Fibroblast of lung (primary cell): ENCODE data around the gene TMEM51. TPM values are rescaled to one million over a fixed set of nuclear protein-coding genes. Genes with fewer than 3 reads are reported as not detected.

Experiments used
- DNase-seq, 2 donors: peaks; one replicate each; pipeline versions ENCODE4 v3.0.0 to v3.0.0-alpha.2; 2010; ENCODE audit warnings: low read depth in 2 of 2
- H2AFZ ChIP-seq: 2 replicates; pipeline ENCODE4 v1.5.1; 2012; ENCODE audit warnings: low read length, control low read depth, inconsistent platforms
- H3K27ac ChIP-seq: 2 replicates; pipeline ENCODE4 v1.5.1; 2011; ENCODE audit warnings: low read length, control low read depth; ENCODE audit not compliant: insufficient read depth
- H3K27me3 ChIP-seq: 2 replicates; pipeline ENCODE4 v1.5.1; 2011; ENCODE audit warnings: mild to moderate bottlenecking, low read length; ENCODE audit not compliant: control insufficient read depth, insufficient read depth
- H3K36me3 ChIP-seq: 2 replicates; pipeline ENCODE4 v1.5.1; 2011; ENCODE audit warnings: low read length; ENCODE audit not compliant: control insufficient read depth, insufficient read depth
- H3K4me1 ChIP-seq: 2 replicates; pipeline ENCODE4 v1.5.1; 2011; ENCODE audit warnings: low read length; ENCODE audit not compliant: control insufficient read depth, insufficient read depth; ENCODE audit errors: extremely low read depth
- H3K4me2 ChIP-seq: 2 replicates; pipeline ENCODE4 v1.5.1; 2011; ENCODE audit warnings: low read length, control low read depth; ENCODE audit not compliant: insufficient read depth; ENCODE audit errors: extremely low read depth
- H3K4me3 ChIP-seq, 4 experiments: fragments of 200-600 bp in 1 of 4; sonication (generic) in 1 of 4; replicated peaks in 1 of 4; 2 replicates each; pipeline ENCODE4 v1.5.1; 2011 to 2016; ENCODE audit warnings: low read length in 4 of 4, low read depth in 3 of 4, mild to moderate bottlenecking in 3 of 4, control low read depth in 2 of 4, inconsistent platforms in 1 of 4, mixed read lengths in 1 of 4; ENCODE audit not compliant: insufficient read depth in 1 of 4; ENCODE audit errors: control extremely low read depth in 1 of 4
- H3K79me2 ChIP-seq: 2 replicates; pipeline ENCODE4 v1.5.1; 2012; ENCODE audit warnings: mild to moderate bottlenecking, low read length, inconsistent platforms; ENCODE audit not compliant: control insufficient read depth, insufficient read depth
- H3K9ac ChIP-seq: 2 replicates; pipeline ENCODE4 v1.5.1; 2011; ENCODE audit warnings: mild to moderate bottlenecking, low read length, control low read depth; ENCODE audit not compliant: insufficient read depth
- H3K9me3 ChIP-seq: 2 replicates; pipeline ENCODE4 v1.5.1; 2012; ENCODE audit warnings: low read depth, low read length; ENCODE audit not compliant: control insufficient read depth, insufficient read depth
- H4K20me1 ChIP-seq: 2 replicates; pipeline ENCODE4 v1.5.1; 2011; ENCODE audit warnings: low read length; ENCODE audit not compliant: control insufficient read depth, insufficient read depth; ENCODE audit errors: extremely low read depth
- EZH2 ChIP-seq: IDR thresholded peaks from 2 replicates; pipeline ENCODE4 v1.5.1; 2012; ENCODE audit warnings: low read length, control low read depth, mild to moderate bottlenecking; ENCODE audit errors: missing control alignments
- polyA plus RNA-seq, 2 donors: library from polyadenylated mRNA; depleted of rRNA in 1 of 2; stranded (reverse) in 1 of 2; unstranded in 1 of 2; fragments of >200 nt; gene quantifications; 2 replicates each; pipeline ENCODE4 v1.2.1, GENCODE V29; 2011 to 2012; ENCODE audit warnings: missing spikeins in 1 of 2
- total RNA-seq: library from RNA; depleted of rRNA; stranded (reverse); fragments of >200 nt; gene quantifications from 2 replicates; pipeline ENCODE4 v1.2.1, GENCODE V29; 2014
- TF ChIP-seq, protein P1 (sequence below), 2 donors: IDR thresholded peaks in 1 of 2; conservative IDR thresholded peaks in 1 of 2; 1 replicate in 1 of 2; 2 replicates in 1 of 2; pipeline ENCODE4 v1.5.1; 2011 to 2012; ENCODE audit warnings: low read length in 2 of 2, control low read depth in 1 of 2, inconsistent platforms in 1 of 2, low read depth in 1 of 2, mild to moderate bottlenecking in 1 of 2

Gene TMEM51
- total and polyA plus RNA-seq, 2 donors (not counting 1 experiment from before 2014, with no cell fraction given) = 6.1 to 19.0 TPM

DNA sequence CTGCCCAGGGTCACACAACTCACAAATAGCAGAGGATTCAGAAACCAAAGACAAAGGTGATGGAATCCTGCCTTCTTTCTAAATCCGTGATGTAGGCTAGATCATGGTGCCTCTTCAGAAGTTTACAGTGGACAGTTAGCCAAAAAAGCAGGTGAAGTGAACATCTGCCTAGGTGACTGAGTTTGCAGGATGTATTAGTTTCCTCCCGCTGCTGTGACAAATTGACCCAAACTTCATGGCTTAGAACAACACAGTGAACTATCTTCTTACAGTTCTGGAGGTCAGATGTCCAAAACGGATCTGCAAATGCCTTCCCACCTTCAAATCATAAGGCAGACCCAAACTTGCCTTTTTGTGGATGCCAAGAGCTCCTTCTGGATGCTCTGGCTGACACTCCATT is 3.2 kb upstream of the TMEM51 start:
- no peak overlapping the region for H3K4me3 ChIP-seq
- no peak for DNase-seq
- H3K27ac ChIP-seq = no peak overlapping the region

DNA sequence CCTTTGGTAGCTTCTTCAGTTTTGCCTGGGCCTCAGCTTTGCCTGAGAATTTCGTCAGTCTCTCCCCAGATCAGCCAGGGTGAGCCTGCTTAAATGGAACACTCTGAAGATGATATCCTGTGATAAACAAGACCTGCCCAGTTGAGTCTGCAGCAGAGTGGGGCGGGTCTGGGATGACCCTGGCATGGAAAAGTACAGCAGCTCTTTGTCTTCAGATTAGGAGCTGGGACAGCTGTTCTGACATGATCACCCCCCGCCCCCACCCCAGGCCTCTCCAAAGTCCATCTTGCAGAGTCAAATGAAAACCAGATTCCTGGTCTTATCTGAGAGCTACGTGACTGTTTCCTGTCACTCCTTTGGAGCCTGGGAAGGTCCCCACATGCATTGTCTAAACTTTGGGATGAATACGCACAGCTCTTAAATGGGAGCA is 2.2 kb upstream of the TMEM51 start:
- TF ChIP-seq EZH2 = no peak
- TF ChIP-seq, protein P1, sequence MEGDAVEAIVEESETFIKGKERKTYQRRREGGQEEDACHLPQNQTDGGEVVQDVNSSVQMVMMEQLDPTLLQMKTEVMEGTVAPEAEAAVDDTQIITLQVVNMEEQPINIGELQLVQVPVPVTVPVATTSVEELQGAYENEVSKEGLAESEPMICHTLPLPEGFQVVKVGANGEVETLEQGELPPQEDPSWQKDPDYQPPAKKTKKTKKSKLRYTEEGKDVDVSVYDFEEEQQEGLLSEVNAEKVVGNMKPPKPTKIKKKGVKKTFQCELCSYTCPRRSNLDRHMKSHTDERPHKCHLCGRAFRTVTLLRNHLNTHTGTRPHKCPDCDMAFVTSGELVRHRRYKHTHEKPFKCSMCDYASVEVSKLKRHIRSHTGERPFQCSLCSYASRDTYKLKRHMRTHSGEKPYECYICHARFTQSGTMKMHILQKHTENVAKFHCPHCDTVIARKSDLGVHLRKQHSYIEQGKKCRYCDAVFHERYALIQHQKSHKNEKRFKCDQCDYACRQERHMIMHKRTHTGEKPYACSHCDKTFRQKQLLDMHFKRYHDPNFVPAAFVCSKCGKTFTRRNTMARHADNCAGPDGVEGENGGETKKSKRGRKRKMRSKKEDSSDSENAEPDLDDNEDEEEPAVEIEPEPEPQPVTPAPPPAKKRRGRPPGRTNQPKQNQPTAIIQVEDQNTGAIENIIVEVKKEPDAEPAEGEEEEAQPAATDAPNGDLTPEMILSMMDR (conservative IDR thresholded peaks at IDR 0.05 in 1 of 2, IDR thresholded peaks at IDR 0.05 in 1 of 2; ENCODE audit: low read depth in 1 of 2, low read length in 2 of 2) = no peak
- no peak overlapping the region for H3K4me2 ChIP-seq
- H3K9me3 ChIP-seq = no peaks in the 10 kb centered on the region
- H3K36me3 ChIP-seq = no peaks in the 10 kb centered on the region
- H3K4me3 ChIP-seq = no peak overlapping the region
- H3K79me2 ChIP-seq = peaks cover 16% of the 10 kb centered on the region
- H2AFZ ChIP-seq = no peak overlapping the region
- H3K4me1 ChIP-seq = peaks cover 10% of the 10 kb centered on the region
- H3K27ac ChIP-seq = no peak overlapping the region
- H3K27me3 ChIP-seq = peaks cover 8% of the 10 kb centered on the region
- no peak overlapping the region for H3K9ac ChIP-seq
- no peaks in the 10 kb centered on the region for H4K20me1 ChIP-seq
- no peak for DNase-seq

More for the DNA sequence above, 3.2 kb upstream of the TMEM51 start:
- no peak overlapping the region for H3K9ac ChIP-seq
- no peaks in the 10 kb centered on the region for H3K9me3 ChIP-seq
- H4K20me1 ChIP-seq = no peaks in the 10 kb centered on the region
- no peak overlapping the region for H2AFZ ChIP-seq
- H3K27me3 ChIP-seq = peaks cover 8% of the 10 kb centered on the region
- H3K36me3 ChIP-seq = no peaks in the 10 kb centered on the region
- peaks cover under 1% of the 10 kb centered on the region for H3K4me1 ChIP-seq
- no peak for TF ChIP-seq EZH2
- TF ChIP-seq, protein P1 (conservative IDR thresholded peaks at IDR 0.05 in 1 of 2, IDR thresholded peaks at IDR 0.05 in 1 of 2; ENCODE audit: low read depth in 1 of 2, low read length in 2 of 2) = no peak
- peaks cover 7% of the 10 kb centered on the region for H3K79me2 ChIP-seq
- H3K4me2 ChIP-seq = no peak overlapping the region

DNA sequence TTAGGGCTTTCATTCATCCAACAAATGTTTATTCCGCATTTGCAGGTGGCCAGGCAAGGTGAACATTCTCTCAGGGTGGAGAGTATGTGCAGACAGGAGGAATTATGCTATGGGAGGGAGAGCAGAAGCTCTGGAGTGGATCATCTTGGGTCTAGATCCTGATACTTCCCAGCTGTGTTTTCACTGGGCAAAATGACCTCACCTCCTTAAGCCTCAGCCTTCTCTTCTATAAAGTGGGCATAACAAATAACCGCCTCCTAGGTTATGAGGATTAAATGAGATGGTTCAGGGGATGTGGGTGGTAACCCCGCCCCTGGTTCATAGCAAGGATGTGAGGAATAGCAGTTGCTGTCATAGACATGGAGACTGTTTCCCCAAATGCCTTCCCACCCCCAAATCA is 1.7 kb upstream of the TMEM51 start:
- TF ChIP-seq, protein P1 (conservative IDR thresholded peaks at IDR 0.05 in 1 of 2, IDR thresholded peaks at IDR 0.05 in 1 of 2; ENCODE audit: low read depth in 1 of 2, low read length in 2 of 2) = no peak
- TF ChIP-seq EZH2 = no peak
- no peak for DNase-seq
- Histone ChIP-seq H3K4me2 (no peak overlapping the region), H2AFZ (no peak overlapping the region), H3K9ac (no peak overlapping the region), H3K27ac (no peak overlapping the region), H3K36me3 (no peaks in the 10 kb centered on the region), H3K79me2 (peaks cover 21% of the 10 kb centered on the region), H3K4me3 (no peak overlapping the region), H3K9me3 (no peaks in the 10 kb centered on the region), H4K20me1 (no peaks in the 10 kb centered on the region), H3K27me3 (peaks cover 8% of the 10 kb centered on the region), H3K4me1 (peaks cover 14% of the 10 kb centered on the region)
